ENCODE results near the gene MYRIP.

DNA sequence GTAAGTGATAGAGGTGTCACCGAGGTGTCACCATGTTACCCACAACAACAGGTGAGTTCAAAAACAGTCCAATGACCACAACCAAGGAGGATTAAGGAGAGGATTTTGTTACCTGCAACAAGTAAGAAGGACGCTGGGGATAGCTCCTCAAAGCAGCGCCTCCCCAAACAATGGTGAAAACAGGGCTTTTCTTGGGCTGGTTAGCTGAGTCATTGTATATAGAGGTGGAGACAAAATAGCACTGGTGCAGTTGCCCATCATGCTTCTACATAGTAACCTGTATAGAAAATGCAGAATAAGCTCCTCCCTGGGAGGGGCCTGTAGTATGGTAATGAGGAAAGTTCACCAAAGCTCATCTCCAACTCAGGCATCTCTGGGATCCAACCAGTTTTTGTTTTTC, 383.2 kb downstream of the MYRIP start:
- TF ChIP-seq, protein P1, sequence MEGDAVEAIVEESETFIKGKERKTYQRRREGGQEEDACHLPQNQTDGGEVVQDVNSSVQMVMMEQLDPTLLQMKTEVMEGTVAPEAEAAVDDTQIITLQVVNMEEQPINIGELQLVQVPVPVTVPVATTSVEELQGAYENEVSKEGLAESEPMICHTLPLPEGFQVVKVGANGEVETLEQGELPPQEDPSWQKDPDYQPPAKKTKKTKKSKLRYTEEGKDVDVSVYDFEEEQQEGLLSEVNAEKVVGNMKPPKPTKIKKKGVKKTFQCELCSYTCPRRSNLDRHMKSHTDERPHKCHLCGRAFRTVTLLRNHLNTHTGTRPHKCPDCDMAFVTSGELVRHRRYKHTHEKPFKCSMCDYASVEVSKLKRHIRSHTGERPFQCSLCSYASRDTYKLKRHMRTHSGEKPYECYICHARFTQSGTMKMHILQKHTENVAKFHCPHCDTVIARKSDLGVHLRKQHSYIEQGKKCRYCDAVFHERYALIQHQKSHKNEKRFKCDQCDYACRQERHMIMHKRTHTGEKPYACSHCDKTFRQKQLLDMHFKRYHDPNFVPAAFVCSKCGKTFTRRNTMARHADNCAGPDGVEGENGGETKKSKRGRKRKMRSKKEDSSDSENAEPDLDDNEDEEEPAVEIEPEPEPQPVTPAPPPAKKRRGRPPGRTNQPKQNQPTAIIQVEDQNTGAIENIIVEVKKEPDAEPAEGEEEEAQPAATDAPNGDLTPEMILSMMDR (IDR thresholded peaks at IDR 0.05), result no peak
- no peak for TF ChIP-seq POLR2A (IDR thresholded peaks at IDR 0.05)
